ENCODE results near the gene AKAP10. TPM values are rescaled to one million over a fixed set of nuclear protein-coding genes. Genes with fewer than 3 reads are reported as not detected.
"Not testable (repeated sequence)": the region's sequence is repeated elsewhere in the genome, so short reads cannot be mapped to it uniquely, and the experiment has no call there.

The AKAP10 gene
- total RNA-seq, 3 donors from 2014 or later, result 25.0 to 41.1 (median 29.9) TPM

- Histone ChIP-seq H3K4me3 (no peak overlapping the region), H3K36me3 (ENCODE audit: low read depth) (no peaks in the 10 kb centered on the region), H3K9me3 (no peaks in the 10 kb centered on the region), H3K4me1 (ENCODE audit: low read depth) (peaks cover 13% of the 10 kb centered on the region)
- DNase-seq (no peak), ATAC-seq (no peak)
- intact Hi-C loops (cut with DNase I, micrococcal nuclease), result no loop called here
- no peak for TF ChIP-seq CTCF (IDR thresholded peaks at IDR 0.05)
Measured at GRCh38 chr17:19973156-19973555, 4.5 kb downstream of the AKAP10 start.

GRCh38 chr17:19962954-19963353 is 14.7 kb downstream of the AKAP10 start:
- H3K9me3 ChIP-seq; ATAC-seq; intact Hi-C loops (cut with DNase I, micrococcal nuclease); DNase-seq; H3K4me3 ChIP-seq; H3K36me3 ChIP-seq (ENCODE audit: low read depth); H3K4me1 ChIP-seq (ENCODE audit: low read depth): not testable (repeated sequence)

- DNase-seq (no peak), ATAC-seq (no peak)
- TF ChIP-seq CTCF (IDR thresholded peaks at IDR 0.05), result no peak
- Histone ChIP-seq H3K9me3 (no peaks in the 10 kb centered on the region), H3K36me3 (ENCODE audit: low read depth) (no peaks in the 10 kb centered on the region), H3K4me3 (no peak overlapping the region), H3K4me1 (ENCODE audit: low read depth) (no peaks in the 10 kb centered on the region)
- intact Hi-C loops (cut with DNase I, micrococcal nuclease), result no loop called here
Measured at GRCh38 chr17:19958023-19958422, 19.6 kb downstream of the AKAP10 start.

- no peak for ATAC-seq
Measured at GRCh38 chr17:19955099-19955498, 22.5 kb downstream of the AKAP10 start.

GRCh38 chr17:19951411-19951810 is 26.2 kb downstream of the AKAP10 start:
- H3K9me3 ChIP-seq; H3K4me3 ChIP-seq; H3K36me3 ChIP-seq (ENCODE audit: low read depth); ATAC-seq; DNase-seq; H3K4me1 ChIP-seq (ENCODE audit: low read depth); intact Hi-C loops (cut with DNase I, micrococcal nuclease): not testable (repeated sequence)

More at GRCh38 chr17:19955099-19955498, 22.5 kb downstream of the AKAP10 start:
- H3K9me3 ChIP-seq, result no peaks in the 10 kb centered on the region
- no peak for DNase-seq
- TF ChIP-seq CTCF (IDR thresholded peaks at IDR 0.05), result no peak
- intact Hi-C loops (cut with DNase I, micrococcal nuclease), result no loop called here
- no peaks in the 10 kb centered on the region for H3K36me3 ChIP-seq (ENCODE audit: low read depth)
- no peak overlapping the region for H3K4me3 ChIP-seq
- H3K4me1 ChIP-seq (ENCODE audit: low read depth), result no peaks in the 10 kb centered on the region

- H3K4me1 ChIP-seq (ENCODE audit: low read depth); H3K9me3 ChIP-seq; DNase-seq; H3K4me3 ChIP-seq; H3K36me3 ChIP-seq (ENCODE audit: low read depth); intact Hi-C loops (cut with DNase I, micrococcal nuclease); ATAC-seq: not testable (repeated sequence)
Measured at GRCh38 chr17:19950624-19951195, 26.9 kb downstream of the AKAP10 start.

- H3K4me3 ChIP-seq, result no peak overlapping the region
- no peaks in the 10 kb centered on the region for H3K9me3 ChIP-seq
- DNase-seq (no peak), ATAC-seq (no peak)
- no peak for TF ChIP-seq CTCF (IDR thresholded peaks at IDR 0.05)
- H3K36me3 ChIP-seq (ENCODE audit: low read depth), result no peaks in the 10 kb centered on the region
- H3K4me1 ChIP-seq (ENCODE audit: low read depth), result no peaks in the 10 kb centered on the region
- intact Hi-C loops (cut with DNase I, micrococcal nuclease), result no loop called here
Measured at GRCh38 chr17:19948116-19948943, 29.3 kb downstream of the AKAP10 start.

Measured in mucosa of descending colon (tissue), 3 donors.